ENCODE results near the gene BYSL.

The BYSL gene, protein sequence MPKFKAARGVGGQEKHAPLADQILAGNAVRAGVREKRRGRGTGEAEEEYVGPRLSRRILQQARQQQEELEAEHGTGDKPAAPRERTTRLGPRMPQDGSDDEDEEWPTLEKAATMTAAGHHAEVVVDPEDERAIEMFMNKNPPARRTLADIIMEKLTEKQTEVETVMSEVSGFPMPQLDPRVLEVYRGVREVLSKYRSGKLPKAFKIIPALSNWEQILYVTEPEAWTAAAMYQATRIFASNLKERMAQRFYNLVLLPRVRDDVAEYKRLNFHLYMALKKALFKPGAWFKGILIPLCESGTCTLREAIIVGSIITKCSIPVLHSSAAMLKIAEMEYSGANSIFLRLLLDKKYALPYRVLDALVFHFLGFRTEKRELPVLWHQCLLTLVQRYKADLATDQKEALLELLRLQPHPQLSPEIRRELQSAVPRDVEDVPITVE

DNA sequence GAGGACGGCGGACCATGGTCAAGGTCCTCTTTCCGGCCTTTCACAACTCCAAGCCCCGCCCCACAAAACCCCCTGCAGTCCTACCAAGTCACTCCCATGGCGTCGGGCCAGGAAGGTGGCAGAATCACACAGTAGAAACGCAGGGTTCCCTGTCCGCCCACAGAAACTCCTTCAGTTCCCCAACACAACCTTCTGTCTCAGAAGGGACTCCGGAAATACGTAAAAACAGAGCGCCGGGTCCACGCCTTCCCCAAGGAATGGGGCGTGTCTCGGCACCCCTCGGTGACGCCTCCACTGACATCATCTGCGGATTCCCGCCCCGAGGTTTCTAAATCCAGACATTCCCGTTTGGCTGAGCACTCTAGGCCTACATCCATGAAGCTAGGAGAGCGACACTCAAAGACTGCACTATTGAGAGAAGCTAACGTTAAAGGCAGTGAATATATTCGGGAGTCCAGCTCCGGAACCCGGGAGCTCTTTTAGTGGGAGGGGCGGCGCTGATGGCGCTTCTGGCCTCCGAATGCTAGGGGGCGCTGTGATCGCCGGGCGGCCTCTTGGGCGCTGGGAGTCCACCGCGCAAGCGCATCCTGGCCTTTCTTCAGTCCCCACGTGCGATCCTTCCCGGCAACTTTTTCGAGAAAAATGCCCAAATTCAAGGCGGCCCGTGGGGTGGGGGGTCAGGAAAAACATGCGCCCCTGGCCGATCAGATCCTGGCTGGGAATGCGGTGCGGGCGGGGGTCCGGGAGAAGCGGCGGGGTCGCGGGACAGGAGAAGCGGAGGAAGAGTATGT is at the start of gene BYSL, which contains the start of gene MED20:
BYSL (plus strand) TSS at position 579 of the 791 bp plus-strand sequence; CDS start at position 643, 64 bp downstream.
MED20 (minus strand) TSS at position 219 of the 791 bp plus-strand sequence; CDS start at position 98, 121 bp downstream.
- DNase-seq (ENCODE audit: low read depth in 2 of 3, low spot score in 2 of 3): peak; percentile 89 to 96 (median 96)

DNA sequence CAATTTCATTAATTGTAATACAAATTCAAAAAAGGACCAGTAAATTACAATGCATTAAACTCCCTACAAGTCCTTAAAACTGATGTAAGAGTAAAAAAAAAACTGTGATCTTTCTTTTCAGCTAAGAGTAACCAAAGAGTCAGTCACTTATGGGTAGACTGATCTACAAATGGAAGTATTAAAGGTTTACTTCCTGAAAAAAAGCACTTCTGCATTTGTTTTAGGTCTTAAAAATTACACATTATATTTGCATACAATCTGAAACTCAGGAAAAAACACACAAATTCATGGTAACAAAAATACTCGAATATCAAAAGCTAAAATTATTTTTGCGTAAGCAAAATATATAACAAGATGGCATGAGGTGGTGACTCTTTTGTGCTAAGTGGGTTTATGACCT is 49.6 kb upstream of the BYSL start:
- DNase-seq (ENCODE audit: low read depth in 2 of 3, low spot score in 2 of 3): no peak

DNA sequence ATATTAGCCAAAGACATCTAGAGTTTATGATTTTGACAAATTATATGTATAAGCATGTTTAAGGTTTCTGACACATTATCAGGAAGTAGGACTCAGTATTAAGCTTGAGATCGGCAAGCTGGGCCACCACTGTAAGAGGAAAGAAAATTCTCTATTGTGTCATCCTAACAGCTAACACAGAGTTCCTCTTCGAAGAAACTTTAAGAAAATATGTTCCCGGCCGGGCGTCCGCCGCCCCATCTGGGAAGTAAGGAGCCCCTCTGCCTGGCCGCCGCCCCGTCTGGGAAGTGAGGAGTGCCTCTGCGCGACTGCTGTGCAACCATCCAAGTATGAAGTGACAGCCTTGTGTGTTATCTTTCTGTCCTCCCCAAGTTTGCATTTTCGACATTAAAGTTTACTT is 49.2 kb upstream of the BYSL start:
- DNase-seq (ENCODE audit: low read depth in 2 of 3, low spot score in 2 of 3): no peak

DNA sequence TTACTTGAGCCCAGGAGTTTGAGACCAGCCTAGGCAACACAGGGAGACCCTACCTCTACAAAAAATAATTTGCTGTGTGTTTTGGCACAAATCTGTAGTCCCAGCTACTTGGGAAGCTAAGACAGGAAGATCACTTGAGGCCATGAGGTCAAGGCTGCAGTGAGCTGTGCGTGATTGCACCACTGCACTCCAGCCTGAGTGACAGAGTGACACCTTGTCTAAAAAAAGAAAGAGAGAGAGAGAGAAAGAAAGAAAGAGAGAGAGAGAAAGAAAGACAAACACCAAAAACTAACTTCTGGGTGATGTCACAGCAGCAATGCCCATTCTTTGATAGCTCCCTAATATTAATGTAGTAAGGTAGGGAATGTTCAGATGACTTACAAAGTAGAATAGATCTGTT is 46.6 kb upstream of the BYSL start:
- DNase-seq (ENCODE audit: low read depth in 2 of 3, low spot score in 2 of 3): no peak

DNA sequence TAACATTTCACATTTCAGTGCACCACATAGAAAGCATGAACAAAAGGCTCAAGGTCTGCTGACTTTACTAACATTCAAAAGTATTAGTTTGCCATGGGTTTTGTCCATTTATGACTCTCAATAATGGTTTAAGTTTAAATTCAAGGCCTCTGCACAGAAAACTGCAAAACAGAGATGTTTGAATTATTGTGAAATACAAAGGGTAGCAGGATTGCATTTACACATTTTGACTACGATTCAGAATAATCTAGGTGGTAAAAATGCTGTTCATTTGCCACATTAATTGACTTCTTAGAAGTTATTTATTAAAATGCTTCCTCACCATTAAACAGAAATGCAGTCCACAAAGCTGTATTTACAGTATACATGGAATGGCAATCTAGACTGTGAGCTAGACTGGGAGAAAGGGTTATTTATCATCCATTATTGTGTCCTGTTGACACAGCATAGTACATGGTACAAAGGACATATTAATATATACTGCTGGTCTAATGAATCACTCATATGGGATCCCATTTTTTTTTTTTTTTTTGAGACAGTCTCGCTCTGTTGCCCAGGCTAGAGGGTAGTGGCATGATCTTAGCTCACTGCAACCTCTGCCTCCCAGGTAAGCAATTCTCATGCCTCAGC is 44.1 kb upstream of the BYSL start:
- no peak for DNase-seq (ENCODE audit: low read depth in 2 of 3, low spot score in 2 of 3)

DNA sequence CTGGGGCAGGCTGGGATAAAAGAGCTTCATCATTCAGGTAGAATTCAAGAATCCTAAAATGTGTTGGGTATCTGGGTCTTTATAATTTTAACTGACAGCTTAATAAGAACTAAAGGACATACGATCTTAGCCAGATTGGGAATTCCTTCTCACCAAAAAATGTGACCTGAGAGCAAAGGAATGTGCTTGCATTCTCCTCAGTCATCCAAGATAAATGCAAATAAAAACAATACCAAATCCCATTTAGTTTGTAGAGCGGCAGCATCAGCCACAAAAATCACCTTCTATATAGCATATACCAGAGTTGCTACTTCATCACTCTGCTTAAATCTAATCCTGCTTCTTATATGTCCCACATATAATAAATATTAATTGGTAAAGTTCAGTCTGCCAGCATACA is 43.1 kb upstream of the BYSL start:
- no peak for DNase-seq (ENCODE audit: low read depth in 2 of 3, low spot score in 2 of 3)

DNA sequence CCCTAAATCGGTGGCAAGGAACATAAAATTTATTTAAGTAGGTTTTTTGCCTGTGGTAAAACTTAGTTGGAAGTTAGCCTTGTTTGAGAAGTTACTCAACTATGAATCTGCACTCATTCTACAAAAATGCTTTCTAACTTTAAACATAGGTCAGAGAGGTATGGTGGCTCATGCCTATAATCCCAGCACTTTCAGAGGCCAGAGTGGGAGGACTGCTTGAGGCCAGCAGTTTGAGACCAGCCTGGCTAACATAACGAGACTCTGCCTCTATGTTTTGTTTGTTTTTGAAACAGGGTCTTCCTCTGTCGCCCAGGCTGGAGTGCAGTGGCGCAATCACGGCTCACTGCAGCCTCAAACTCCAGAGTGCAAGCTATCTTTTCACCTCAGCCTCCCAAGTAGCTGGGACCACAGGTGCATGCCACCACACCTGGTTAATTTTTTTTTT is 42.3 kb upstream of the BYSL start:
- DNase-seq (ENCODE audit: low read depth in 2 of 3, low spot score in 2 of 3): no peak

DNA sequence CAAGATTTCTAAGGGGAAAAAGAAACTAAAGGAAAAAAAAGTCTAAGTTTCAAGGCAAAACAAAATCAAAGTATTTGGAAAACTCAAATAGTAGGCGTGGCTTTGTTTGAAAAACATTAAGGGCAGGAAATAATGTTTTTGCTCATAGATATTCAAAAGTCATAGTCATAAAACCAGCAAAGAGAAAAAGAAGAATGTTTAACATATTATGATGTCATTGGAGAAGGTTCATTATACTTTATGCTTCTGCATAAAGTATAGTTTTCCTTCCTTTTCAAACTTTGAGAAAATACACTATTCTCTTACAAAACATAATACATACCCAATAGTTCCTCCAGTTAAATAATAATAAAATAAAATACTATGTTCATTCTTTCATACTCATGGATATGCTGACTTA is 39.8 kb upstream of the BYSL start:
- no peak for DNase-seq (ENCODE audit: low read depth in 2 of 3, low spot score in 2 of 3)

DNA sequence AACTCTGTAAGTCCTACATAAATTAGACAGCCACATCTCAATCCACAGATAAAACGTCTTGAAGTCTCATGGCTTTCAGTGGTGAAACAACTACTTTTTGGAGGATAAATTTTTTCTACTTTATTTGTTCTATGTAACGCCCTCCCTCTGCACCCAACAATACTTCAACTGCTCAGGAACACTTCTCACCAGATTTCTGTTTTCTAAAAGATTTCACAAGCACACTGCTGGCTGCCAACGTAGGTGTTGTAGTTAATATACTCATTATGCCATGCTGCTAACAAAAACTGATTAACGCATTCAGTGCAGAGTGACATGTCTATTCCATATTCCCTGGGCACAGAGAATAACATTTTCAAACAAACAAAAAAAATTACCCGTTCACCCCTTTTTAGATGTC is 36.3 kb upstream of the BYSL start:
- no peak for DNase-seq (ENCODE audit: low read depth in 2 of 3, low spot score in 2 of 3)

DNA sequence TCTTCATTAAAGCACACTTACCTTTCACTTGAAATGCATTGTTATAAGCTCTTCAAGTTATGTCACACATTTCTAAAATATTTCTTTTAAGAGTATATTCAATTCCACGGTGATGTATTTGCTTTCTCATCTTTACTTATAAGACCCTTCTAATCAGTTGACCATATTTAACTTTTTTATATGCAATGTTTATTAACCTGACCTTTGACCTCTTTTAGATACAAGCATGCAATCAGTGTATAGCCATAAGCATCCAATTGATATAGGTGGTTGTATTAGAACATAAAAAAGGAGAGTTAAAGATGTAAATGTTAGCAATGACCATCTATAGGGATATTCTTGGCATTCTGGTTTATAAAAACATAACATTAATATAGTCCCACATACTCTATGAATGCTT is 35.4 kb upstream of the BYSL start:
- DNase-seq (ENCODE audit: low read depth in 2 of 3, low spot score in 2 of 3): no peak

DNA sequence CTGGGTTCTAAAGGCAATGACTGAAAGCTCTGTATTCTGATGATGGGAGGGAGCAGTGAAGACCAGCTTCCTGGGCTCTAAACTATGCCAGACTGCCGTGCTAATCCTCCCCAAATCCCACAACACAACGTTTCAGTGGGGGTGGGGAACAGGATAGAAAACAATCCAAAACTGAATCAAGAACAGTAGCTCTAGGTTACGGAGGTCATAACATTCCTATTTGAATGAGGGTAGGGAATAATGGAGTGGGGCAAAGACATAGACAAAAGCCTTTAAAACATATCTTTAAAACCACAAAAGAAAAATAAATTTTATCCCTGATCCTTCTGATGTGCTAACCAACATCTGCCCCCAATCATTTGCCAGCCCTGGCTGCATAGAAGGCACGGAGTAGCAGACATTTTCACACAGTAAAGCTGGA is 34.0 kb upstream of the BYSL start:
- DNase-seq (ENCODE audit: low read depth in 2 of 3, low spot score in 2 of 3): no peak

DNA sequence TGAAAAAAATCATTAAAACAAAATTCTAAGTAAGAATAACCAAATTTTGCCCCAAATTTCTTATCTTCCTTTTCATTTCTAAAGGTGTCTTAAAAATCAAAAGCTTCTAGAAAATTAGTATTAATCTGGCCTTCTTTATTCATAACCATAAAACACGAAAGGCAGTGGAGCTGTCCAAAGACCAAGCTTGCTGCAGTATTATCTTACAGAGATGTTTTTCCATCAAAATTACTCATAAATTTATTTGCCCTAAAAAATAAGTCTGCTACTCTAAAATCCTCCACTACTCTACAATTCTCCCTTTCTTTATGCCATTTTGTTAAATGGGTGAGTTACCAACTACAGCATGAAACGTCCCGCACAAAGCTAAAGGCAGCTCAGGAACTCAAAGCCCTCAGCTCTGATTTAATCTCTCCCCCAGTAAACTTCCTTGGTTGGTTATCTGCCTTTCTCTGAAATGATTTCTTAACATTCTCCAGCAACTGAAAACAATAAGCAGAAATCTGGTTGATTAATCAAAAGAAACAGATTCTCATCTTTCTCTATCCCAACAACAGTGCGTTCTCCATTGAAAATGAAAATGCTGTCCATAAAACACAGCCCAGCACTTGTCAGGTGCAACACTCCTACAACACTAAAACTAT is 28.3 kb upstream of the BYSL start:
- DNase-seq (ENCODE audit: low read depth in 2 of 3, low spot score in 2 of 3): no peak

DNA sequence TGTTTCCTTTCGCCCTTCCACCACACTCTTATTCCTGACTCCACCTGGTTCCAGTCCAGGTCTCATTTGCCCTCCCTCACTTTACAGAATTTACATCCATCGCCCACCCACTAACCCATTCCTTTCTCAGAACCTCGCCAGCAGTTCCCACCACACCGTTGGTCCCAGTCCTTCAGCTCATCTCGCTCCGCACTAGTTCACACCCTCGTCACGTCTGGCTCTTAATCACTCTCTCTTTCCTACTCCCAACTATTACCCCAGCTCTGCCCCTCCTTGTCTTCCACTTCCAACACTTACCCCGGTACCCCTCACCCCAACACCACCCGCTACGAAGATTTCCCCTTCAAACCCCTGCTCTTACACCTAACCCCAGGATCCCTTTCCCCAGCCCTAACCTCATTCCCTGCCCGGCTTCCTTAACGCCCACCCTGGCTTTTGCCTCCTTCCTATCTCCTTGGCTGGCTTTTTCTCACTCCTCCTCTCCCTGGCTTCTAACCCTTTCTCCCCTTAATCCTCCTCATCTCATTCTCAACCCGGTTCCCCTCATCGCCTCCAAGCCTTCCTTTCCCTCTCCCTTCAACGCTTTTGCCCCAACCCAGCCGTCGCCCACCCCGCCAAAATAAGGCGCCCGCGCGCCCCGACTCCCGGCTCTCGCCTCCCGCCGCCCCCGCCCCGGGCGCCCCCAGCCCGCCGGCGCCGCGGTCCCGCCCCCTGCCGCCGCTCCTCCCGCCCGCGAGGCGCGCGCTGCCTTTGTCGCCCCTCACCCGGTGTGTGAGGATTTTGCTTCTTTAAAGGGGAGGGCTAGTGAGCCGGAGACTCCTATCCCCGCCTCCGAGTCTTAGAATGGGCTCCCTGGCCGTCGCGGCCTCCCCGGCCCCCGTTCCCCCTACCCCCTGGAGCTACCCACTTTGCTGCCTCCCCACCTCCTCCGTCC is 26.7 kb upstream of the BYSL start:
- DNase-seq (ENCODE audit: low read depth in 2 of 3, low spot score in 2 of 3): no peak

DNA sequence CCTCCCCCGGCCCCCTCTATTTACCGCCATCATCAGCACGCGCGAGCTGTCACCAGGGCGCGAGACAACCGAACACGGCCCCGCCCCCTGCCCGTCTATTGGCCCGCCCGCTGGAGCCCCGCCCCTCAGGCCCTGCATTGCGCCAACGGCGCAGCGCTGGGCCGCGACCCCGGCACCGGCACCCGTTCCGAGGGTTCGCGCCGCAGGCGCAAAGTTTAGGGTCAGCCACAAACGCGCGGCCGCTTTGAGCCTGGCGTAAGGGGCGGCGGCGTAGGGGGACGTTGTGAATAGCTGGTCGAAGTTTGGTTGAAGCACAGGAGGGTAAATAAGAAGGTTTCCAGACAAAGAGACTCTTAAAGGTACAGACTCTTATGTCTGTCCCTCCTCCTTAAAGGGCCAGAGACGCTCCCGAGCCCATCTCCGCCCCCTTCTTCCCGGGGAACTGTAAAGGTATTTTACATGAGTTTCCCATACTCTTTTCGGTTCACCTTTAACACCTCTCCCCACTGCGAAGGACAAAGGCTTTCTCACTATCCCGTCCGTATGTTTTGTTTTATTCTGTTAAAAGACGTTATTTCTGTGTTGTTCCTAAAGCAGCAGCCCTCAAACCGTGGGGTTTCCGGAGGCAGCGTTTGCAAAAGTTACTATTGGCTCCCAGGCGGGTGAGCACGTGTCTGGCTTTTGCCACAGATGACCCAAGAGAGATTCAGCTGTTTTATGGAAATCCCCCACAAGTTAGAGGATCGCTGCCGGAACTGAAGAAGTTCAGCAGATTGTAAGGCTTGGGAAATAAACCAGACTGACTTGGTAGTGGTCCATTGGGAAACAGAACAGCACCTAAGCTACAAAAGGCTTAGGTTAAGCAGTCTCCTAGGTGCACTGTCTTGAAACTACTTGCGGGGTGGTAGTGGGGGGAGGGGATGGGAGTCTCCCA is 25.7 kb upstream of the BYSL start, which contains the start of gene USP49:
USP49 (minus strand) TSS at position 76 of the 934 bp plus-strand sequence. CDS start 88,392 bp downstream, outside the sequence.
- DNase-seq (ENCODE audit: low read depth in 2 of 3, low spot score in 2 of 3): peak; percentile 78 to 86 (median 81)

DNA sequence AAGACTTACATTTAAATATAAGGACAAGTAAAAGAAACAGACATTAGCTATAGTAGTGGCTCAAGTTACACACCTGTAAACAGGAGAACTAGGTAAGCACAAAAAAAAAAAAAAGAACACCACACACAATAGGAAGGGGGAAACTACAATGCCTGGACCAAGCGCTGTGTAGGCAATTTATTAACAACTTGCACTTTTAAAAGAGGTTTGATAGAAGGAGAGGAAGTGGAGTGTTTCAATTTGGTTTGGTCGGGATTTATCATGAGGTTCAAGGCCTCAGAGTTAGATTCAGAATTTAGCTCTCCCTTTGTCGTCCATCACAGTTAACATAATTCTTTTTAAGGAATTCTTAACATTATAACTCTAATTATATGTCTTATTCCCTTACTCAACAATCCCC is 25.0 kb upstream of the BYSL start:
- DNase-seq (ENCODE audit: low read depth in 2 of 3, low spot score in 2 of 3): no peak

DNA sequence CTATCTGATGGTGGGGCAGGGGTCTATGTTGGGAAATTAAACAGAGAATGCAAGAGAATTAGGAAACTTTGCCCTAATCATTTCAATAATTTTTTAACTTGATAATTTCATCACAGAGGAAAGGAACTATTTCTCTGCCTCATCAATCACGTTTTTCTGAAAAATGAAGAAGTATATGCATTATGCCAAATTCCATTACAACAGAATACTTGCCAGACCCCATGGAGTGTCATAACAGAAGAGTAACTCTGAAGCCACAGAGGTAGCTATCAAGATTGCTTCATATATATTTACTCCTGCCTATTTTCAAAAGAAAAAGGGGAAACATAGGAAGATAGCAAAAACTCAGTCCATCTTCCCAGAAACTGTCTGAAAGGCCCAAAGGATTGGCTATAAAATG is 20.4 kb upstream of the BYSL start:
- no peak for DNase-seq (ENCODE audit: low read depth in 2 of 3, low spot score in 2 of 3)

DNA sequence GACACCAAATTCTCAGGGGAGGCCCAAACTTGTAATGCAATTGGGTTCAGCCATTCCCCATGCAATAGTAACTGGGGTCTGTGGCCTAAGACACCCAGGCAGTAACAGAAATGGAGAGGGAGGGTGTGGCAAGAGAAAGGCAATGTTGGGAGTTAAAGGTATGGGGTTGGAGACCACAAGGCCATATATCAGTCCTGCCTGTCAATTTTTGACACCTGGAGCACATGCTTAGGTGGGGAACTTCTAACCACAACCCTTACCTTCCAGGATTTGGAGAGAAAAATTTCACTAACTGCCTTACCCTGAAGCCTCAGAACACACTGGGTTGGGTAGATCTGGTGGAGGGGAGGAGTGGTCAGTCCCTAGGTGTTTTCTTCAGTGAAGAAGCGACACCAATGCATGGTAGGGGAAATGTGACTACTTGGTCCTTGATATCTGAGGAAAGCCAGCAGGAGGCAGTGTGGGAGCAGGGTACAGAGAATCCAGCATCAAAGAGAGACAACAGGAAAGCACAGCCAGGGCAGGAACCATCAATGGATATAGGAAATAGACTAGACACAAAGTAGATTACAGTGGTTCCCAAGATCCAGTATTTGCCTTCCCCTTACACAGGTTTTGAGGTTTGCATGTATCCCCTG is 19.3 kb upstream of the BYSL start:
- DNase-seq (ENCODE audit: low read depth in 2 of 3, low spot score in 2 of 3): peak in 1 of 3 experiments; percentile 11

DNA sequence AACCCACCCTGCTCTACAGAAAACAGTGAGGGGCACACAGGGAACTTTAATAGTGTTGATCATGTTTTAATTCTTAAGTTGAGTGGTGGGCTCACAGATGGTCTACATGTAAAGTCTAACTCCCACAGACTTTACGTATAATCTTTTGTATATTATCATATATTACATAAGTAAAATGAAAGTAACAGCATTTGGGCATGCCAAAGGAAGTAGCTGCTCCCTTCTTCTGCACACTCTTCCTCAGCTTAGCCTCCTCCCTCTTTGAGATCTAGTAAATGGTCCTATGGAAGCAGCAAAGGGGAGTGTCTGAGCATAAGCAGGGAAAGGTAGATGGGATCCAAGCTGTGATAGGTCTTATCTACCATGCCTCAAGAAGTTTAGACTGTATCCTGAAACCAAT is 11.6 kb upstream of the BYSL start:
- DNase-seq (ENCODE audit: low read depth in 2 of 3, low spot score in 2 of 3): no peak

Measured in activated CD8-positive, alpha-beta memory T cell treated with anti-CD3 and anti-CD28 coated beads for 48 hours (primary cell).